HFF-Myc (cell line): Measurements from ENCODE around the gene TAOK1.

ENCODE experiments used
- DNase-seq: peaks from one replicate; pipeline ENCODE4 v3.0.0-alpha.2; 2011; ENCODE audit warnings: low read depth; ENCODE audit errors: extremely low read depth
- H3K4me3 ChIP-seq: replicated peaks from 2 replicates; pipeline ENCODE4 v1.5.1; 2011; ENCODE audit warnings: low read depth, mild to moderate bottlenecking, control low read depth, low read length
- TF ChIP-seq, protein P1 (sequence below): IDR thresholded peaks from 2 replicates; pipeline ENCODE4 v1.5.1; 2012; ENCODE audit warnings: mild to moderate bottlenecking, low read depth, low read length, control low read depth; ENCODE audit errors: missing control alignments

The TAOK1 gene

DNA sequence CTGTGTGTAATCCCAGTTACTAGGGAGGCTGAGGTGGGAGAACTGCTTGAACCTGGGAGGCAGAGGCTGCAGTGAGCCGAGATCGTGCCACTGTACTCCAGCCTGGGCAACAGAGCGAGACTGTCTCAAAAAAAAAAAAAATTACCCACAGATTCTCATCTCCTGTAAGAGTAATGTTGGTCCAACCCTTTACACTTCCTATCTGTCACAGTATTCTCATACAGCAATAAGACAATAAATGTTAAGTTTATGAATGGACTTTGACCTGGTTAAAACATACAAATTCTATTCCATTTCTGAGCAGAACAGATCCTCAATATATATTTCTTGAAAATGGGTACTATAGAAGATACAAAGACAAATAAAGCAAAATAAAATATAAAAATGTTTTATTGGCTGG is 30.4 kb upstream of the TAOK1 start:
- no peak overlapping the region for H3K4me3 ChIP-seq
- no peak for DNase-seq
- TF ChIP-seq, protein P1, sequence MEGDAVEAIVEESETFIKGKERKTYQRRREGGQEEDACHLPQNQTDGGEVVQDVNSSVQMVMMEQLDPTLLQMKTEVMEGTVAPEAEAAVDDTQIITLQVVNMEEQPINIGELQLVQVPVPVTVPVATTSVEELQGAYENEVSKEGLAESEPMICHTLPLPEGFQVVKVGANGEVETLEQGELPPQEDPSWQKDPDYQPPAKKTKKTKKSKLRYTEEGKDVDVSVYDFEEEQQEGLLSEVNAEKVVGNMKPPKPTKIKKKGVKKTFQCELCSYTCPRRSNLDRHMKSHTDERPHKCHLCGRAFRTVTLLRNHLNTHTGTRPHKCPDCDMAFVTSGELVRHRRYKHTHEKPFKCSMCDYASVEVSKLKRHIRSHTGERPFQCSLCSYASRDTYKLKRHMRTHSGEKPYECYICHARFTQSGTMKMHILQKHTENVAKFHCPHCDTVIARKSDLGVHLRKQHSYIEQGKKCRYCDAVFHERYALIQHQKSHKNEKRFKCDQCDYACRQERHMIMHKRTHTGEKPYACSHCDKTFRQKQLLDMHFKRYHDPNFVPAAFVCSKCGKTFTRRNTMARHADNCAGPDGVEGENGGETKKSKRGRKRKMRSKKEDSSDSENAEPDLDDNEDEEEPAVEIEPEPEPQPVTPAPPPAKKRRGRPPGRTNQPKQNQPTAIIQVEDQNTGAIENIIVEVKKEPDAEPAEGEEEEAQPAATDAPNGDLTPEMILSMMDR = no peak

DNA sequence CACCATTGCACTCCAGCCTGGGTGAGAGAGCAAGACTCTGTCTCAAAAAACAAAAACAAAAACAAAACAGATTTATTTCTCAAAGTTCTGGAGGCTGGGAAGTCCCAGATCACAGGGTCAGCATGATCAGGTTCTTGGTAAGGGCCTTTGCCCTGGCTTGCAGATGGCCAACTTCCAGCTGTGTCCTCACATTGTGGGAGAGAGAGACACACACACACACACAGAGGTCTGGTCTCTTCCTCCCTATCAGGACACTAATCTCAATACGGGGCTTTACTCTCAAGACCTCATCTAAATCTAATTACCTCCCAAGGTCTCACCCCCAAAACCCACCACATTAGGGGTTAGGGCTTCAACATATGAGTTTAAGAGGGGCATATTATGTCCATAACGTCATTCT is 26.4 kb upstream of the TAOK1 start:
- no peak overlapping the region for H3K4me3 ChIP-seq
- no peak for DNase-seq
- TF ChIP-seq, protein P1 = no peak

DNA sequence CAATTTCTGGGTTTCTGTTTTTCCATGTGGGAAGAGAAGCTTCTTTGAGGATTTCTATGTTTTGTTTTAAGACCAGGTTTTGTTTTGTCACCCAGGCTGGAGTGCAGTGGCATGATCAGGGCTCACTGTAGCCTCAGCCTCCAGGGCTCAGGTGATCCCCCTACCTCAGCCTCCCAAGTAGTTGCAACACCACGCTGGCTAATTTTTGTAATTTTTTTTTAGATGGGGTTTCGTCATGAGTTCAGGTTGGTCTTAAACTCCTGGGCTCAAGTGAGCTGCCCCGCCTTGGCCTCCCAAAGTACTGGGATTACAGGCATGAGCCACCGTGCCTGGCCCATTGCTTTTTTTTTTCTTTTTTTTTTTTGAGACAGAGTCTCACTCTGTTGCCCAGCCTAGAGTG is 25.5 kb upstream of the TAOK1 start:
- H3K4me3 ChIP-seq = no peak overlapping the region
- TF ChIP-seq, protein P1 = no peak
- DNase-seq = no peak

DNA sequence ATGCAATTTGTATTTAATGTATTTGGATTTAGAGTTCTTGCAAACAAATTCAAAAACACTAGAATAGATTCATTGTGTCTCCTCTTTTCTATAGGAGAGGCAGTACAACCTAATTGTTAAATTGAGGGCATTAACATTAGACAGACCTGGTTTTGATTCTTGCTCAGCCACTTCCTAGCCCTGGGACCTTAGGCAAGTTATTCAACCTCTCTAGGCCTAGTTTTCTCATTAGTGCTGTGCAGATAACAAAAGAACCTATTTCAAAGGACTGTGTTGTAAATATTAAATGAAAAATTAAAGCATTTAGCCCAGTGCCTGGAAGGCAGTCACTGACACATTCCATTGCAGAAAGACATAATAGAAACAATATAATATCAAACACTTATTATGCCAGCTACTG is 22.0 kb upstream of the TAOK1 start:
- H3K4me3 ChIP-seq = no peak overlapping the region
- DNase-seq = no peak
- TF ChIP-seq, protein P1 = no peak

DNA sequence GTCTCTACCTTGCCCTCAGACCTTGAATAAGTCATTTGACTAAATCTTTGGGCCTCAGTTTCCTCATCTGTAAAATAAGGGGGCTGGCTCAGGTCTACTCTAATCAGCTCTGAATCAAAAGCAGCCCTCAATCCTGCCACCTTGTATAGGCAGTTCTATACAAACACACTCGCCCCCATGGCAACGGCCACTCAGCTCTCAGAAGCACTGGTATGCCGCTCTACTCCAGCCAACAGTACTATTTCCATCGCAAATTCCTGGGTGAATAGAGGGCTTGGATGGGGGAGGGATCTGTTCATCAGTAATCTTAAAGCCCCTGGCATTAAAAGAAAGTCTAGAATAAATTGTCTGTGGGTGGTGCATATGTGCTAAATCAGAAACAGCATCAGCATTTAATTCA is 21.2 kb upstream of the TAOK1 start:
- TF ChIP-seq, protein P1 = no peak
- DNase-seq = no peak
- H3K4me3 ChIP-seq = no peak overlapping the region

DNA sequence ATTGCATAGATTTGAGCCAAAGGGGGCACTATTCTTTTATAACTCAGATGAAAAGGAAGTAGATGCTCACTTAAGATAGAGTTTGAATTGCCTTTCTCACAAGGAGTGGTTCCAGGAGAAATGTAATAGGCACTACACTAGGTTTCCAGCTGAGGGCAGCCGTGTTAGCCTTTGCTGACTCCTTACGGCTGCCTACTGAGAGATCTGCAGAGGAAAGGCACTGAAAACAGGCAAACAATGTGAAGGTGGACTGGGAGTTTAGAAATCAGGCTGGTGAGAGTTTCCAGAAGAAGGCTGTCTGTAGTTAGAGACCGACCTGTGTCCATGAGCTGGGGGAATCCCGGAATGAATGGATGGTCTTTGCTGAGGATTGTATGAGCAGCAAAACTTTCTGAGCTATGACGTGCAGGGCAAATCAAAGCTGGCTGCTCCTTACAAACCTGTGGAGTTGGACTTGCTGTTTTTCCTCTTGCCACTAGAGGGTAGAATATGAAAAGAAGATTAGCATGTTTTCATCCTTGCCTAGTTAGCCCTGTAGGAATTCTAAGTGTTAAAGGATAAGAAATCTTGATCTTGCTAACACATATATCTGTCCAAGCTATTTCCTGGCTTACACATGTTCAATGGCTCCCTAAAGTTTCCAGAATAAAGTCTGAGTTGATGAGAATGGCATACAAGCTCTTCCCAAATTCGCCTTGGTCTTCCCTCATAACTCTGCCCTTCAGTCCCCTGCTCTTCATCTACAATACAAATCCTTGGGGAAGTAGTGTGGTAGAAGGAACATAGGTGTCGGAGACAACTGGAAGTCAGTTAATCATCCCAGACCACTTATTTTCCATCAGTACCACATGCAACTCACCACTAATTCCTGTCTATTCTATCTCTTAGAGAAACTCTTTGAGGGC is 20.1 kb upstream of the TAOK1 start:
- DNase-seq = peak; percentile 69
- TF ChIP-seq, protein P1 = peak; percentile 73
- no peak overlapping the region for H3K4me3 ChIP-seq
